GM19099 (cell line): ENCODE measurements around the gene CYREN.

ENCODE experiments used
- POLR2A ChIP-seq: IDR thresholded peaks from 3 replicates; pipeline ENCODE4 v1.6.1; 2011; ENCODE audit warnings: low read depth; ENCODE audit not compliant: insufficient read length; ENCODE audit errors: extremely low read depth

CYREN gene

DNA sequence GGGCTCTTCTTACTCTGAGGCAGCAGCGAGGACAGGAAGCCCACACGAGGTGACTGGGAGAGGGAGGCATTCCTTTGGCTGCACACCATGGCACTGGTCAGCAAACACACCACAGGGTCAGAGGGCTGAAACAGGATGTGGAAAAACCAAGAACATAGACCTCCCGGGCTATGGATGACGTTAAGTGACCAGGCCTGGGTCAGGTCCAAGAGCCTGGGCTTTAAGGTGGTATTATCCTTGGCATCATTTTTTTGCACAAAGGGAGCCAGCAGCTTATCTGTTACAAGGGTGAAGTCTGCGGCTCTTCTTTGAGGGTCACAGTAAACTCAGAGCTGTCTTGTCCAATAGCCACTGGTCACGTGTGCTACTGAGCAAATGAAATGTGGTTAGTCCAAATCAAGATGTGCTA, 33.8 kb upstream of the CYREN start:
- TF ChIP-seq POLR2A, result no peak

DNA sequence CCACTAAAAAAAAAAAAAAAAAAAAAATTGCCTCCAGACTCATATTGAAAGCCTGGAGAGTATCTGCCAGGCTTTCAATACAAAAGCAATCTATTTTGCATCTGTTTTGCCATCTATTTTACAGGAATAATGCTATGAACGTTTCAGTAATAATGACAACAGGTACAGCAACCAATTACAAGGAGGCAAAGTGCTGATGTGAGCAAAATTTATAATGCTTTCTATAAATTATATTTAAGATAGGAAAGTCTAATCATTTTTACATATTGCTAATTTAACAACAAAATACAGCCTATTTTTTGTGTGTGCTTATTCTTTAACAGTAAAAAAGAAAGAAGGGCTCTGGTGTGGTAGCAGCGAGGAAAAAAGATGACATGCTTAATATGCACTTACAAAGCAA, 30.8 kb upstream of the CYREN start:
- no peak for TF ChIP-seq POLR2A

DNA sequence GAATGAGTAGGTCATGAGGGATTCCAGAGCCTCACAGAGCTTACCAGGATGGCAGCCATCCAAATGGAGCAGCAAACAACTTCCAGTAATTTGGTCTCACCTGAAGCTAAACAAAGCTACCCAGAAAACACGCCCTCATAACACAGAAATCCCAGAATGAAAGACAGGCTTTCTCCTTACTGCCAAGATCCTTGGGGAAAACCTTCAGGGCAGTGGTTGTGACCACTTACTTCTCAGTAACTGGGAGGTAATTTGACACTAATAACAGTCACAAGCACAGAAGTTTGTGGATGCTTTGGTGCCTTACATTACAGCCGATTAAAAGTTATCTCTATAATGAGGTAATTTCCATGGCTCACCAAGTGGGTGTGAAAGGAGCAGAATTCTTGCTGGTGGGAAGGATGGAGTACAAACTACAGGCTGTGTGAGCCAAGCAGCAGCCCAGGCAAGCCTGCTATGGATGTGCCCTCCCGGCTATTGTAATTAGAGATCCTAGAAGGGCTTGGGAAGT, 30.4 kb upstream of the CYREN start:
- TF ChIP-seq POLR2A, result no peak

DNA sequence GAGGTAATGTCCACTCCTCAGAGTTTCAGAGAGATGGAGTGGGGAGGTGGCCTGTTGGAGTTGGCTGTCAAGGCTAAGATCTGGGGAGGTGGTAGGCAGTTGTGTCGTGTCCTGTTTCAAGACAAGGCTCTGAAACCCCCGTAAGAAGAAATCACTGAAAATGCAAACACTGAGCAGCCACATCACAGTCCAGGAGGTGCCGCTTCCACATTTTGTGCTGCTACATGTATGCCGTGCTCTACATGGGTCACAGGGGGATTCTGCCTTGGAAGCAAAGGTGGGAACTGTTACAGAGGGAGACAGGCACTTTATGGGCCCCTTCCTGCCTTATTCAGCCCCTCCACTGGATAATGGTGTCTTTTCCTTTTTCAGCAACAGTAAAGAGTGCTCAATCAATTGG, 28.9 kb upstream of the CYREN start:
- no peak for TF ChIP-seq POLR2A

DNA sequence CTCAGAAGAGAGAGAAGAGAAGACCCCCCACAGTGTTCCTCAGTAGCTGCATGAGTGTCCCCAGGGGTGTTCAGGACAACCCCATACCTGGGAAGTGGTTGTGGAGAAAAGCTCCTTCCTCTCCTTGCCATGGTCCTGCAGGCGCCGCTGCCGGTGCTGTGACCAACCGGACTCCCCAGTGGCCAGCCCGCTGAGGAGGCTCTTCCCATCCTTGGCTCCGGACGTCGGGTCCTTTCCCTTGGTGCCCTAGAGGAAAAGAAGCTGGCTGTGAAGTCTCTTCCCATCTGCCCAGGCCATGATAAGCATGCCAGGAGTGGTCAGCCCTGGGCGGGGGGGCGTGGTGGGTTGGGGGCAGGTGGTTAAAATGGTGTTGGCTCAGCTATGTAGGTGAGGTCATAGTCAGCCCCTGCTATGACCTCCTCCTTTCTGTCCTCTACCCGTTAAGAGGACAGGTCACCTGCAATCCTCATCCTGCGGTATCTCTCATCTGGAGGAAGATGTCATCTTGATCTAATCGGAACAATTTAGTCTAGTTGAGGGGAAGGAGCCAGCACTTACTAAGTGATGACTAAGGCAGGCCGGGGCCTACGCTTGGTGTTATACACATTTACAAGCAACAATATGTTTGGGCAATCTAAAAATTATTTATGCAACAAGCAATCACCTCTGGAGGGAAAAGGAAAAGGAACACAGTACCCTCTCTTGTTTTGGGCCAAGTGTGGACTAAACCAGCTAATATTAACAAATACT, 27.6 kb upstream of the CYREN start:
- TF ChIP-seq POLR2A, result no peak

DNA sequence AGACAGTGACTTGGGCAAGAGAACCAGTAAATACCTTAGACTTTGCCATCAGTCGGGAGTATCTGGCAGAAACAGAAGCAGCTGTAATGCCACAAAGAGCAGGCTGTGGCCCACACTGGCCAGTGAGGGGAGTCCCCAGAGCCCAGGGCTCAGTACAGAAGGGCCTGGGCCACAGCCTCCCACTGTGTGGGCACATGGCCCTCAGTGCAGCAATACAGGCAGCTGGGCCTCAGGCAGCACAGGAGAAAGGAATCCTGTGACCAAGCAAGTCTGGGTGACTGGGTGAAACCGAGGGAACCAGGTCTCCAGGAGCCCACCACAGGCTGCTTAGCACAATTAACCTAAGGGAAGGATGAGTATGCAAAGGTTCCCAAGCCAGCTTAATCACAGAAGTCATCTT, 26.8 kb upstream of the CYREN start:
- TF ChIP-seq POLR2A, result no peak

- no peak for TF ChIP-seq POLR2A
Observed at GRCh38 chr7:135195968-135196629, 25.6 kb upstream of the CYREN start.

DNA sequence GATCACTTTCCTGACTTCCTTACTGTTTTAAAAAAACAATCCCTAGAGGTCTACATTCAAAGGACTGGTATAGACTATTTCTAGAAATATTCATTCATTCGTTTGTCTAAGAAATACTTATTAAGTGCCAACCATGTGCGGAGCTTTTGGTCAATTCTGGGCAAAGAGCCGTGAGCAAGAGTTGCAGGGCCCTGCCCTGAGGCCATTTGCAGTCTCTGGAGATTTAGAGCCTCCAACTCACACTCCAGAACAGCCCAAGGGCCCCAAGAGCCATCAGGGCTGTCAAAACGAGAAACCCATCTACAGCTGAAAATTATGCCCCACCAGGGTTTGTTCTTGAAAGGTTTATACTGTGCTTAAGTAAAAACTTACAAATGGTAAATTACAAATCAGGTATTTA, 24.6 kb upstream of the CYREN start:
- TF ChIP-seq POLR2A, result no peak

DNA sequence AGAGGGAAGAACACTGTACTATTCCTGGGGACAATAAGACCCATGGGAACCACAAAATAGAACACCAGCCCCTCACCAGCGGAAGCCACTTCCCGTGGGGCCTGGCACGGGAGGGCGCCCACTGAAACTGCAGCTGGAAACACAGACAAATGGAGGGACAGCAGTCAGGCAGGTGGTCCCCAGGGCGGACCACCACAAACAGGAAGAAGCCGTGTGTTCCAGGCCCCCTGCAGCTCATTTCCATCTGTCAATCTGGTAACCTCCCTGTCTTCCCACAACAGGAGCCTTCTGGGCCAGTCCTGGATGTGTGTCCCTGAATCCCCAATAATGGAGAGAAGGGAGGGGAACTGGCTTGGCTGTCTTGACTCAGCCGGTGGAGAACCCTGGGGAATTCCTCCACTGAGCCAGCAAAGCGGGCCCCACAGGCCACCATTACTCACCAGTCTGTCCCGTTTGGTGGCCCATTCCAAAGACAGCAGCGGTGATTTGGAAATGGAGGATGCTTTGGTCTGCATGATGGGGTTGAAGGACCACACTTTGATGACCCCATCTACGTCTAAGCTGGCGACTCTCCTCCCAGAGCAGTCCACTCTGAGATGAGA, 24.1 kb upstream of the CYREN start:
- TF ChIP-seq POLR2A, result no peak

DNA sequence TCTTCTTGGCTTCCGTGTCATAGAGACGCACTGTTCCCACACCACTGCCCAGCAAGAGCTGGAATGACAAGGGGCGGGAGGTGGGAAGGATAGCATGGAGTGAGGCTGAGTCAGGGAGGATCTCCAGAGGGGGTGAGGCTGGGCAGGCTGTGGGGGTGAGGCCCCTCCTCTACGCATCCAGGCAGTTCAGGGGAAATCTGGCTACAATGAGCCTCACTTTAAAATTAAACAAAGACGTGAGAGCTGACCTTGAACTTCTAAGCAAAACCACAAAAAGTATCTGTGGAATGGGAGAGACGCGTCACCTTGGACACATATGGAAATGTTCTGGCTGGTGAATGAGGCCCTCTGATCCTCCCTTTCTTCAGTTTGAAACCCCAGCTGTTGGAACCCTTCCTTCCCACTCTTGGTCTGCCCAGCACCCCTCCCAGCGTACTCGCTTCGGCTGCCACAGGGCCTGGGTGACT, 23.1 kb upstream of the CYREN start:
- no peak for TF ChIP-seq POLR2A

DNA sequence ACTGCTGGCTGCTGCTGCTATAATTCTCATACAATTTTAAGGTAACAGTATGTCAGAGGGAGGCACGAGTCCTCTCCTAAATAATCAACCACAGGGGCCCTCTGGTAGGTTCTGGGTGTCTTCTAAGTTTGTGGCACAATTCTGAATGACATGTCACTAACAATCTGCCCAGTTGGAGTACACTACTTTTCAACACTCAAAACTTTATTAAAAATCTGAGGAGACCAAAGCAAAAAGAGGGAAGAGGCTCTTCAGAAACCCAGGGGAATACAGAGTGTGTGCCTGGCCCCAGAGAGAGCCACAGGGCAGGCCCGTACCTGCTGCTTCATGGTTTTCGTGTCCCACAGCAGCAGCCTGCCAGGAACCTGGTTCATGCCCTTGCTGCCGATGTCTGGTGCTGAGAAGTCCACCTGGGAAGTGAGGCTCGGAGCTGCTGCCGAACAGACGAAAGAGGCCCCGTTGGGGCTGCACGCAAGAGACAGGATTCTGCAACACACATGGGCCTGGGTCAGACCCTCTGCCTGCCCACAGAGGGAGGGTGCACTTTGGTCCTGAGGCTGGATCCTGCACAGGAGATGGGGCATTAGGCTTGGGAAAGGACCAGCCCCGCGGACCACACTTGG, 22.5 kb upstream of the CYREN start:
- TF ChIP-seq POLR2A, result no peak

DNA sequence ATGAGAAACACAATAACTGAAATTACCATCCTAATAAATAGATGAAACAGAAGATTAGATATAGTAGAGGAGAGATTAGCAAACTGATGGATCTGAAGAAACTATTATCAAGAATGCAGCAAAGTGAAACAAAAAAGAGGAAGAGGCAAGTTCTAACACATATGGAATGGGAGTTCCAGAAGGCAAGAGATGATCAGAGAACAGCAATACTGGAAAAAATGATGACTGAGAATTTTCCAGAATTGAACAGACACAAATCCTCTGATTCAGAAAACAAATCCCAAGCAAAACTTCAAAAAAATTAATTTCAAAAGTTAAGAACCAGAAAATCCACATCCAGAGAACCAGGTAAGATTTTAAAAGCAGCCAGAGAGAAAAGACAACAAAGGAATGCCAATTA, 20.2 kb upstream of the CYREN start:
- TF ChIP-seq POLR2A, result no peak

- TF ChIP-seq POLR2A, result no peak
Observed at GRCh38 chr7:135189961-135190360, 19.5 kb upstream of the CYREN start.

GRCh38 chr7:135189221-135189662, 18.7 kb upstream of the CYREN start:
- TF ChIP-seq POLR2A, result no peak

GRCh38 chr7:135188298-135188984, 17.9 kb upstream of the CYREN start:
- TF ChIP-seq POLR2A, result peak; percentile 34
